Bronchial epithelial cell (primary cell): ENCODE data around the gene WNK4. TPM values are rescaled to one million over a fixed set of nuclear protein-coding genes. Genes with fewer than 3 reads are reported as not detected.

Experiments used
- DNase-seq: peaks from one replicate; pipeline ENCODE4 v3.0.0-alpha.2; 2010; ENCODE audit warnings: low read depth
- FAIRE-seq: peaks from 2 replicates; lab custom pipeline; 2011; peaks lifted over from hg19 to GRCh38; lab: Jason Lieb, UNC
- H3K27me3 ChIP-seq: 2 replicates; pipeline ENCODE4 v1.5.1; 2011; ENCODE audit warnings: low read length; ENCODE audit not compliant: control insufficient read depth, insufficient read depth
- H3K36me3 ChIP-seq: 2 replicates; pipeline ENCODE4 v1.5.1; 2011; ENCODE audit warnings: low read length; ENCODE audit not compliant: control insufficient read depth, insufficient read depth
- H3K4me3 ChIP-seq: 2 replicates; pipeline ENCODE4 v1.5.1; 2011; ENCODE audit warnings: mild to moderate bottlenecking, low read depth, low read length, control low read depth
- total RNA-seq: library from RNA; depleted of rRNA; stranded (reverse); fragments of >200 nt; gene quantifications from 2 replicates; pipeline ENCODE4 v1.2.1, GENCODE V29; 2014
- TF ChIP-seq, protein P1 (sequence below): IDR thresholded peaks from 2 replicates; pipeline ENCODE4 v1.5.1; 2011; ENCODE audit warnings: mild to moderate bottlenecking, moderate library complexity, low read length, control low read depth, inconsistent platforms; ENCODE audit not compliant: insufficient read depth, severe bottlenecking

The WNK4 gene
- total RNA-seq, 1 donor from 2014 or later = under 0.01 TPM

GRCh38 chr17:42782166-42783061 is 2.0 kb downstream of the WNK4 start:
- TF ChIP-seq, protein P1, sequence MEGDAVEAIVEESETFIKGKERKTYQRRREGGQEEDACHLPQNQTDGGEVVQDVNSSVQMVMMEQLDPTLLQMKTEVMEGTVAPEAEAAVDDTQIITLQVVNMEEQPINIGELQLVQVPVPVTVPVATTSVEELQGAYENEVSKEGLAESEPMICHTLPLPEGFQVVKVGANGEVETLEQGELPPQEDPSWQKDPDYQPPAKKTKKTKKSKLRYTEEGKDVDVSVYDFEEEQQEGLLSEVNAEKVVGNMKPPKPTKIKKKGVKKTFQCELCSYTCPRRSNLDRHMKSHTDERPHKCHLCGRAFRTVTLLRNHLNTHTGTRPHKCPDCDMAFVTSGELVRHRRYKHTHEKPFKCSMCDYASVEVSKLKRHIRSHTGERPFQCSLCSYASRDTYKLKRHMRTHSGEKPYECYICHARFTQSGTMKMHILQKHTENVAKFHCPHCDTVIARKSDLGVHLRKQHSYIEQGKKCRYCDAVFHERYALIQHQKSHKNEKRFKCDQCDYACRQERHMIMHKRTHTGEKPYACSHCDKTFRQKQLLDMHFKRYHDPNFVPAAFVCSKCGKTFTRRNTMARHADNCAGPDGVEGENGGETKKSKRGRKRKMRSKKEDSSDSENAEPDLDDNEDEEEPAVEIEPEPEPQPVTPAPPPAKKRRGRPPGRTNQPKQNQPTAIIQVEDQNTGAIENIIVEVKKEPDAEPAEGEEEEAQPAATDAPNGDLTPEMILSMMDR = no peak
- DNase-seq (no peak), FAIRE-seq (no peak)
- Histone ChIP-seq H3K27me3 (peaks cover 6% of the 10 kb centered on the region), H3K4me3 (no peak overlapping the region), H3K36me3 (peaks cover 8% of the 10 kb centered on the region)

GRCh38 chr17:42783062-42783790 is 2.8 kb downstream of the WNK4 start:
- FAIRE-seq = peak; percentile 83
- H3K27me3 ChIP-seq = peaks cover 6% of the 10 kb centered on the region
- no peak overlapping the region for H3K4me3 ChIP-seq
- DNase-seq = peak; percentile 89
- peaks cover 6% of the 10 kb centered on the region for H3K36me3 ChIP-seq
- TF ChIP-seq, protein P1 = no peak

DNA sequence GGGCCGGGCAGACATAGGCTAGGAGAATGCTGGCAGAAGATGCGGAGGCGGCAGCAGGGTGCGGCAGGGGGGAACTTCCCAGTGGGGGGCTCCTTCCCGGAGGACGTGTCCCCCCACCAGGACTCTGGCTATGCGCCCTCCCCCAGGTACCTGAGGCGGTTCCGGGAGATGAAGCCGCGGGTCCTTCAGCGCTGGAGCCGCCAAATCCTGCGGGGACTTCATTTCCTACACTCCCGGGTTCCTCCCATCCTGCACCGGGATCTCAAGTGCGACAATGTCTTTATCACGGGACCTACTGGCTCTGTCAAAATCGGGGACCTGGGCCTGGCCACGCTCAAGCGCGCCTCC is 3.4 kb downstream of the WNK4 start:
- TF ChIP-seq, protein P1 = no peak
- FAIRE-seq = no peak
- no peak overlapping the region for H3K4me3 ChIP-seq
- H3K27me3 ChIP-seq = peaks cover 6% of the 10 kb centered on the region
- peaks cover 2% of the 10 kb centered on the region for H3K36me3 ChIP-seq
- DNase-seq = no peak

GRCh38 chr17:42784409-42784808 is 4.0 kb downstream of the WNK4 start:
- no peak for DNase-seq
- TF ChIP-seq, protein P1 = no peak
- H3K27me3 ChIP-seq = peaks cover 6% of the 10 kb centered on the region
- FAIRE-seq = no peak
- no peaks in the 10 kb centered on the region for H3K36me3 ChIP-seq
- no peak overlapping the region for H3K4me3 ChIP-seq

GRCh38 chr17:42784811-42785592 is 4.6 kb downstream of the WNK4 start:
- H3K27me3 ChIP-seq = peaks cover 6% of the 10 kb centered on the region
- H3K4me3 ChIP-seq = no peak overlapping the region
- FAIRE-seq (no peak), DNase-seq (no peak)
- TF ChIP-seq, protein P1 = no peak
- H3K36me3 ChIP-seq = no peaks in the 10 kb centered on the region
